CD1c-positive myeloid dendritic cell (primary cell): ENCODE data around the gene ZMIZ1.
A peak's percentile ranks its signal among the peaks of the same experiment; 100 is the strongest.

Experiments
- DNase-seq: peaks from one replicate; pipeline ENCODE4 v3.0.0-alpha.2; 2016; ENCODE audit errors: extremely low spot score

Gene ZMIZ1

GRCh38 chr10:79137300-79137756 lies 68.6 kb downstream of the ZMIZ1 start:
- DNase-seq = no peak

DNA sequence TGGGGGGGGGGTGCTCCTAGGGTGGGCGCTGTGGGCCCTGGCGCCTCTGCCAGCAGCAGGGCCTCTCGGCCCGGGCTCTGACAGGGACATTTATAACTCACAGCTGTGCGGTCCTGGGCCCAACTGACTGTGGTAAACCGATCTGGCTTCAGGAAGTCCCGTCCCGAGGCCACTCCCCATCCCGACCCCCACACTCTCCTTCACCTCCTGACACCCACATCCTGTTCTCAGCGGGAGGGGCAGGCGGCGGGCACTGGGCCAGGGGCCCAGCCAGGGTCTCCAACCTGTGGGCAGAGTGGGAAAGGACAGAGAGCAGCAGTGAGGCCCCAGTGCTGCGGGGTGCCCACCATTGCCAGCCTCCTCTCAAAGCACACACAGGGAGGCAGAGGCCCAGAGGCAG lies 69.1 kb downstream of the ZMIZ1 start:
- peak; percentile 26 for DNase-seq

GRCh38 chr10:79138449-79139123 lies 69.8 kb downstream of the ZMIZ1 start:
- no peak for DNase-seq

- DNase-seq = no peak
Measured at GRCh38 chr10:79139124-79139835, 70.5 kb downstream of the ZMIZ1 start.

GRCh38 chr10:79140085-79140793 lies 71.5 kb downstream of the ZMIZ1 start:
- DNase-seq = no peak

DNA sequence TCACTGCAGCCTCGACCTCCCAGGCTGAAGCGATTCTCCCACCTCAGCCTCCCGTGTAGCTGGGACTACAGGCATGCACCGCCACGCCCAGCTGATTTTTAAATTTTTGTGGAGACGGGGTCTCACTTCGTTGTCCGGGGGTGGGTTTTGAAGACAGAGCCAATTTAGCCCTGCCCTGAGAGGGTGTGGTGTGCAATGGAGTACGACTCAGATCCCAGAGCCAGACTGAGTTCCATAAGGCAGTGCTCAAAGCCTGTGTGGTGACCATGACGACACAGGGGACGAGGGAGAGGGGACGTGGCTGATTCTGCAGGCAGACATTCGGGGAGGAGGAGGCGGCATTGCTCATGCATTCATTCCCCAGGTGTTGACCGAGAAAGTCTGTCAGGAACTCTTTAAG lies 72.1 kb downstream of the ZMIZ1 start:
- no peak for DNase-seq

- DNase-seq = no peak
Measured at GRCh38 chr10:79142064-79142491, 73.3 kb downstream of the ZMIZ1 start.

DNA sequence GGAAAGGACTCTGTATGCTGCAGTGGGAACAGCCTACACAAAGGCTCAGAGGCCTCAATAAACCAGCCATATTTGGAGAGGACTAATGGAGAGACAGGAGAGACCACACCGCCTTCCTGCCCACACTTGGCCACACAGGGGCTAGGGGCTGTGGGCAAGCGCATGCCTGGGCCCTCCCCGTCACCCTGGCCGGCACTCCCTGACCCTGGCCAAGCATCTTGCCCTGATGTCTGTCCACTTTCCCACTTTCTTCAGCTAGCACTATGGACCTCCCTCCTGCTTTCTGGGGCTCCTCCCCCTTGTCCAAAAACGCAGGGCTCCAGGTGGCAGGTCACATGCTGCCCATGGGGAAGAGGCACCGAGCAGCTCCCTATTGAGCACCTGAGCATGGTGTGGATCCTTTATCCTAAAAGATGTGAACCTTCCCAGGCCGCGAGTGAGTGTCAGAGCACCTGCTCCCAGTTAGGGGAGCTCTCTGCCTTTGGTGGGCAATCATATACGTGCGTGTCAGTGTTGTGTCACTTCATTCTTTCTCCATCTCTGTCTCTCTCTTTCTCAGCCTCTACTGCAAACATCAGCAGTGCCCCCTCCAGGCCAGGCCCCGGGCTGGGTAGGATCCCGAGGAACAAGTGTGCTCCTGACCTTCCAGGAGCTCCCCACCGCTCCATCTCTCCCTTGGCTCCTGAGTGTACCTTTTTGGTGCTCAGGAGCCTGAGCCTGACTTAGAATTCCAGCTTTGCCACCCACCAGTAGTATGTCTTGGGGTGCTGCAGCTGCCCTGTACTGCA lies 74.0 kb downstream of the ZMIZ1 start:
- no peak for DNase-seq

DNA sequence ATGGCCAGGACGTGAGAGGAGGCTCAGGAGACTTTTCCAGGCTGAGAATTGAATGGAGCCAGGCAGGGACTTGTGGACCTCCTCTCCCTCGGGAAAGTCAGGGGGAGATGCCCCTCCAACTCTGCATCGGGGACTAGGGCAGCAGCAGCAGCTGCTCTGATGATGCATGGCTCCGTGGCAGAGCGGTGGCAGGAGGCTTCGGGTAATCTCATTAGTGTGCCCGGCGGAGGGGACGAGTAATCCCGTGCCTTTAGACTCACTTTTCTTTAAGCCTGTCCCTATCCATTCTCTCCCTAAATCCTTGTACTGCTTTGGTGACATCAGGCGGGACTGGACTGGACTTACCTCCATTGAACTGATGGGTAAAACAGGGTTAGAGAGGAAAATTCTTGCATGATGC lies 75.1 kb downstream of the ZMIZ1 start:
- DNase-seq = no peak

DNA sequence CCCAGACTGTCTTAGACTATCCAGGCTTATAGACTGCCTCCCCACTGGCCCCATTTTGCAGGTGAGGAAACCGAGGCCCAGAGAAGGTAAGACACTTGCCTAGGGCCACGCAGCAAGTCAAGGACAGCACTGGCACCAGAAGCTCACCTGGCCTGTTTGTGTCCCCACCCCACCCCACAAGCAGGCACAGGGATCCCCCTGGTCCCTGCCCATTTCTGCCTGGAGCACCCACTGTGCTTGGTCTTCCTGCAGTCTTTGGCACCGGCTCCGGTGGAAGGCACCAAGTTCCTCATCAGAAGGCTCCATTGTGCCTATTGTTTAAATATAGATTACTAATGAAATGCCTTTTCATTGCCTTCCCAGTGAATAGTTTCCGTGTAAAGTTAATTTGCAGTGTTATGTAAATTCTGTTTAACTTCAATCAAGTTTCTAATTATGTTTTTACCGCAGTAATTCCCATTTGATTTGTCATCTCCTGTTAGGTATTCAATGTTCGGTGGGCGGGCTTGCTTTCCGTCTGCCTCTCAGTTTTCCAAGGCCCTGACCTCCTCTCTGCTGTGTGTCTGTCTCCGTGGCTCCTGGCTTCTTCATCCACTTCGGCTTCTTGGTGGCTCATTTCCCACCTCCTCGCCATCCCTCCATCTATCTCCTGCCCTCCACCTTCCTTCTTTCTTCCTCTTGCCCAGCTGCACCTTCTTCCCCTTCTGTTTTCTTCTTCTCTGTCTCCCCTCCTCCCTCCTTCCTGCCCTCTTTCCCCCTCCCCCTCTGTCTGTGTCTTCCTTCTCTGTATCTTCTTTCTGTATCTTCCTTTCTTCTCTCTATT lies 75.8 kb downstream of the ZMIZ1 start:
- no peak for DNase-seq

DNA sequence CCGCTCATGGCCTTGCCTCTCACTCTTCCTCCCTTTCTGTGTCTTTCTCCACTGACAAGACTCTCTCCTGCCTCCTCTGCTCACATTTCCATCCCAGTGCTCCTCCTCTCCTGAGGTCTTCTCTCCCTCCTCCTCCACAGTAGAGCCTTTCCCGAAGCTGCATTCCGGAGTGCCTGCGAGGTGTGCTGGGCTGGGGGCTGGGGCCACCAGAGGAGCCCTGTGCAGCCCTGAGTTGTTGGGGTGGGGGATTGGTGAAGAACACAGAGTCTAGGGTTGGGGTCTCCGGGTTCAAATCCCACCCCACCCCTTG lies 76.4 kb downstream of the ZMIZ1 start:
- no peak for DNase-seq

- no peak for DNase-seq
Measured at GRCh38 chr10:79145517-79146470, 77.0 kb downstream of the ZMIZ1 start.

GRCh38 chr10:79146611-79147130 lies 77.9 kb downstream of the ZMIZ1 start:
- peak; percentile 75 for DNase-seq

GRCh38 chr10:79147306-79147705 lies 78.5 kb downstream of the ZMIZ1 start:
- no peak for DNase-seq

DNA sequence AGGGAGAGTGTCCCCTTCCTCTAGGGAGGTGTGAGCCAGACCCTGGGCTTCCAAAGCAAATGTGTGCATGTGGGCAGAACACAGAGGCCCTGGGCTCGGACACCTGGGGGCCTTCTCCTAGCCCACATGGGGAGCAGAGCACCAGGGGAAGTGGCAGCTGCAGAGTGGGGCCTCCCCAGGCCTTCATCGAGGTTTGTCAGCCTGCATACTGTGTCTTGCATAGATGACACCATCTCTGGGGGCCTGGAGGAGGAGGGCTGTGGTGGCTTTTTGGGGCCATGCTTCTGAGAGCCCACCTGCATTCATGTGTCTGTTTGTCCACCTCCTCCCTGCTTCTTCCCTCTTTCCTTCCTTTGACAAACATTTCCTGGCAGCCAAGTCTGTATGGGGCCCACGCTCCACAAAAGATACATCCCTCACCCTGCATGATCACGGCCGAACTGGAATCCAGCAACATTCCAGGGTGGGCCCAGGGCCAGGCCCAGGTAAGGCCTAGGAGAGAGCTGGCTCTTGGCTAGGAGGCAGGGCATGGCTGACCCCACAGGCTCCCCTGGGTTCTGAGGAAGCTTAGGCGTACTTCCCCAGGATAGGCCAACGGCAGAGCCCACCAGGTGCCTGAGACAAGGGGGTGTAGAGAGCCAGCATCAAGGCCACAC lies 79.2 kb downstream of the ZMIZ1 start:
- DNase-seq = no peak

- peak; percentile 77 for DNase-seq
Measured at GRCh38 chr10:79148452-79149344, 79.9 kb downstream of the ZMIZ1 start.

DNA sequence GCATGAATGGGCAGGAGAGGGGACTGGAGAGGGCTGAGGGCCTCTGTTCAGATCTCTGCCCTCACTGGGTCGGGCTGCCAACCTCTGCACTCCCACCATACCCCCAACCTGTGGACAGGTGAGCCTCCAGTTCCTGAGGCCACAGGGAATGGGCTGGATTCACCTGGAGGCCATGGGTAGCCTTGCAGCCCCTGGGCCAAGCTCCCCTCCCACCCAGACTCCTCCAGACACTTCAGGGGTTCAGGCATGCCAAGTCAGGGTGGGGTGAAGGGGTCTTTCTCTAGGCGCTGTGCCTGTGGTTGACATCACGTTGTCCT lies 80.5 kb downstream of the ZMIZ1 start:
- DNase-seq = no peak

DNA sequence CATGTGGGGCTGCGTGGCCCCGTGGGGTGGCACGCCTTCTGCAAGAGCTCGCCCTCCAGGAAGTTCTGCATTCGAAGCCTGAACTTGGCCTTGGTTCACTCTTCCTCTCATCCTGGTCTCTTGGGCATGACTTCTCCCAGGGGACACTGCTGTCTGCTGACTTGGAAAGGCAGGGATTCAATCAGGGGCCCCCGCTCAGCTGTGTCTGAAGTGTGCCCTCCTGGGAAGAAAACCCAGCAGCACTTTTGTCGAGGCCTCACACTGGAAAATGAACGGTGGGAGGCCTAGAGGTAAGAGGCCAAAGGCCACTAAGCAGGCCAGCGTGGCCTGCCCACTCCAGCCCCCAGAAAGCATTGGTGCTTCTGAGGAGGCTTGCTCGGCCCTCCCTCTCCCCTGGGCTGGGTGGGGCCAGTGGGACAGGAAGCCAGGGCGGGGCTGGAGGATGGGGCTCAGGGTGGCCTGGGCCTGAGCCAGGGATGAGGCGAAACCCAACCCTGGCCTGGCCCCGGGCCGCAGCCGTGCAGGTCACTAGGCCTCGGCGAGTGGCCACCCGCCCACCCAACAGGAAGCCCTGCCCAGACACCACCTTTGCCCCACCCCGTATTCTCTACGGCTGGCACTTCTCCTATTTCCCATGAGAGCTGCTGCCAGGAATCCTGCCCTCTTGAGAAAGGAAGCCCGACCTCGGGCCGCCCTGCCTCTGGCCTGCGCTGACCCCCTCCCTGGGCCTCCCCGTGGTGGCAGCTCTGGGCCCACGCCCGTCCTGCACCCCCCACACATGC lies 81.1 kb downstream of the ZMIZ1 start:
- DNase-seq = peak; percentile 95
